ENCODE measurements around the gene ARHGAP21. TPM values are rescaled to one million over a fixed set of nuclear protein-coding genes. Genes with fewer than 3 reads are reported as not detected.
A peak's percentile ranks its signal among the peaks of the same experiment; 100 is the strongest.

ARHGAP21 gene
- total RNA-seq, 1 donor from 2014 or later: 108 TPM

DNA sequence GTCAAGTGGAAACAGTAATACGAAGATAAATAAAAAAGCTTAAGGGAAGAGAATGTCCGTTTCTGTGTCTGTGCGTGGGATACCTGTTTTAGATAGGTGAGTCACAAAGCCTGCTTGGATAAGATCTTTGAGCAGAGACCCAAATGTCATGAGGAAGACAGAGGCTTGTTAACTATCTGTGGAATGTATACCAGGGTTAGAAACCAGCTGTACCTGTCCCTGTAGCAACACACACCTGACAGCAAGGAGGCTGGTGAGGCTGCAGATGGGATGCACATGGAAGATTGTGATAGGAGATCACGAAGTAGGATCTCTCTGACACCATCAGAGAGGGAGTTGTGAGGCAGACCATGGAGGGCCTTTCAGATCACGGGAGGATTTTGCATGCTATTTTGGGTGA is 105.3 kb downstream of the ARHGAP21 start:
- Mint-ChIP-seq H3K4me1 (ENCODE audit: low read depth) (peaks cover 16% of the 10 kb centered on the region), H3K27ac (ENCODE audit: unreplicated experiment) (peak overlapping the region; percentile 4), H3K36me3 (ENCODE audit: low read depth) (peaks cover 20% of the 10 kb centered on the region), H3K4me3 (ENCODE audit: unreplicated experiment) (no peak overlapping the region), H3K27me3 (ENCODE audit: low read depth) (no peaks in the 10 kb centered on the region), H3K9me3 (ENCODE audit: low read depth) (no peaks in the 10 kb centered on the region)
- TF ChIP-seq, protein P1, sequence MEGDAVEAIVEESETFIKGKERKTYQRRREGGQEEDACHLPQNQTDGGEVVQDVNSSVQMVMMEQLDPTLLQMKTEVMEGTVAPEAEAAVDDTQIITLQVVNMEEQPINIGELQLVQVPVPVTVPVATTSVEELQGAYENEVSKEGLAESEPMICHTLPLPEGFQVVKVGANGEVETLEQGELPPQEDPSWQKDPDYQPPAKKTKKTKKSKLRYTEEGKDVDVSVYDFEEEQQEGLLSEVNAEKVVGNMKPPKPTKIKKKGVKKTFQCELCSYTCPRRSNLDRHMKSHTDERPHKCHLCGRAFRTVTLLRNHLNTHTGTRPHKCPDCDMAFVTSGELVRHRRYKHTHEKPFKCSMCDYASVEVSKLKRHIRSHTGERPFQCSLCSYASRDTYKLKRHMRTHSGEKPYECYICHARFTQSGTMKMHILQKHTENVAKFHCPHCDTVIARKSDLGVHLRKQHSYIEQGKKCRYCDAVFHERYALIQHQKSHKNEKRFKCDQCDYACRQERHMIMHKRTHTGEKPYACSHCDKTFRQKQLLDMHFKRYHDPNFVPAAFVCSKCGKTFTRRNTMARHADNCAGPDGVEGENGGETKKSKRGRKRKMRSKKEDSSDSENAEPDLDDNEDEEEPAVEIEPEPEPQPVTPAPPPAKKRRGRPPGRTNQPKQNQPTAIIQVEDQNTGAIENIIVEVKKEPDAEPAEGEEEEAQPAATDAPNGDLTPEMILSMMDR (IDR thresholded peaks at IDR 0.05): no peak
- DNase-seq (ENCODE audit: low spot score): no peak

DNA sequence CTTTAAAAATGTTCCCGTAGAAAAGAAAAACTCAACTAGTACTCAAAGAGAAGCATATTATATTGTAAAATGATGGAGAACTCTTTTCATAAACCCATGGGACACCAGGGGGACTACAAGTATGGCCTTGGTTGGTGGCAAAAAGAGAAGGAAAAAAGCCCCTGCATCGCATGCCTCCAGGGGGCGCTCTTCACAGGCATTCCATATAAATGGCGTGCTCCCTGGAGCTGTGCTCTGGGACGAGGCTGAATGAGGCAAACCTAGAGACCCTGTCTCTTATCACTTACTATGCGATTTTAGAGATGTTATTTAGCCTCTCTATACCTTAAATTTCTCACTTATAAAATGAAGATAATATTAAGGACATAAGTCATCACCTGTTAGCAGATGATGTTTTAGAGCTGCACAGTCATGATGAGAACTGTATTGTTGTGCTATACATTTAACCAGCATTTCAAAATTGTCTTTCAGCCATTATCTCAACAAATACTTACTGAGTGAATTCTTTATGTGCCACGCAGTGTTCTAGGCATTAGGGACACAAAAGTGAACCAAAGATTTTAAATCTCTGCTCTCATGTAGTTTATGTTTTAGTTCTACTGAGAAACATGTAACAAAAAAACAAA is 105.8 kb downstream of the ARHGAP21 start:
- no peak for DNase-seq (ENCODE audit: low spot score)
- Mint-ChIP-seq H3K9me3 (ENCODE audit: low read depth) (no peaks in the 10 kb centered on the region), H3K36me3 (ENCODE audit: low read depth) (peaks cover 20% of the 10 kb centered on the region), H3K27me3 (ENCODE audit: low read depth) (no peaks in the 10 kb centered on the region), H3K4me1 (ENCODE audit: low read depth) (peaks cover 12% of the 10 kb centered on the region), H3K27ac (ENCODE audit: unreplicated experiment) (no peak overlapping the region), H3K4me3 (ENCODE audit: unreplicated experiment) (no peak overlapping the region)
- TF ChIP-seq, protein P1 (IDR thresholded peaks at IDR 0.05): peak; percentile 88

DNA sequence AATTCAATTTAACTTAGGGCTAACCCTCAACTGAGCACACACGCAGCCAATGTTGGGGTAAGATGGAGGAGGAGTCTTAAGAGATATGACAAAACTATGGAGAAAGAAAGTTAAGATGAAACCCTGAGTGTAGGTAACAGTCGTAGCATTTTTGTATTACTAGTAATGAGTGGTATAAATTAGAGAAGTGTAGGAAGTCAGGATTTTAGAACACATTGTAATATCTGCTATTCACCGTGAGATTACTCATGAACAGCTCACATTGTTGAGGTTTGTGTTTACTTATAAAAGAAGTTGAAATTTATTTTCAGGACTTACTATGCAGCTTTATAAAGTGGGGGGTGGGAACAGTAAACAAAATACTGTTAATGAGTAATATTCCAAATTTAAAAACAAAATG is 107.2 kb downstream of the ARHGAP21 start:
- H3K27me3 Mint-ChIP-seq (ENCODE audit: low read depth): no peaks in the 10 kb centered on the region
- H3K4me1 Mint-ChIP-seq (ENCODE audit: low read depth): peaks cover 6% of the 10 kb centered on the region
- peaks cover 22% of the 10 kb centered on the region for H3K36me3 Mint-ChIP-seq (ENCODE audit: low read depth)
- no peaks in the 10 kb centered on the region for H3K9me3 Mint-ChIP-seq (ENCODE audit: low read depth)
- TF ChIP-seq, protein P1 (IDR thresholded peaks at IDR 0.05): no peak
- H3K27ac Mint-ChIP-seq (ENCODE audit: unreplicated experiment): no peak overlapping the region
- DNase-seq (ENCODE audit: low spot score): no peak
- H3K4me3 Mint-ChIP-seq (ENCODE audit: unreplicated experiment): no peak overlapping the region

DNA sequence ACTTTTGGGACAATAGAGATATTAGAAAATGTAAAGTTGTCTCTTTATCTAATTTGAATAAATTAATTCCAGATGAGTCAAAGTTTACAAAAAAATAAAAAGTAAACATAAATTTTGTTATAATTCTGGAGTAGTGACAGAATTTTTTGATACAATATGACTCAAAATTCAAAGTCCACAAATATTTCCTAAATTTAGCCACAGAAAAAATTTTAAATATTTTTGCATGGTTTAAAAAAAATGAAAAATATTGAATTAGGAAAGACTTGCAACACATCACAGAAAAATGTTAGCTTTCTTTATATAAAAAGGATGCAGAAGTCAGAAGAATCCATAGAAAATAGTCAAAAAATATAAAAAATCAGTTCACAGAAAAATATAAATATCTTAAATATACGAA is 117.7 kb downstream of the ARHGAP21 start:
- H3K27me3 Mint-ChIP-seq (ENCODE audit: low read depth): no peaks in the 10 kb centered on the region

DNA sequence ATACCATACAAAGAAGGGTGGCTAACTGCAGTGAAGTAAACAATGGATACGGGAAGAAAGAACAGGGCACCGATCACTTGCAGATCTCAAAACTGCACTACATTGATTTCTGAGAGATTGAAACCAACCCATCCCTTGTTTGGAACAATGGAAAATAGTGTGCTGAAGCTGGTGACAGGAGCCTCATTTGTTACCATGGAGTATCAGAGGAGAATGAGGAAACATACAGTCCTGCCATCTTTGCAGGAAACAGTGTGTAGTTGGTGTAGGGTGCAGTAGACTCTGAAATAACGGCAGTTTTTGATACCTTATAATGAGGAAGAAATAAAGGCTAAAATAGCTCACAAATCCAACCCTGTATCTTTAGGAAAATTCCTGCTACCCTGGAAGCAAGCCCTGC is 118.5 kb downstream of the ARHGAP21 start:
- no peak overlapping the region for H3K4me3 Mint-ChIP-seq (ENCODE audit: unreplicated experiment)
- H3K27ac Mint-ChIP-seq (ENCODE audit: unreplicated experiment): peak overlapping the region; percentile 6
- TF ChIP-seq, protein P1 (IDR thresholded peaks at IDR 0.05): no peak

More for the DNA sequence above, 117.7 kb downstream of the ARHGAP21 start:
- H3K9me3 Mint-ChIP-seq (ENCODE audit: low read depth): no peaks in the 10 kb centered on the region
- no peak for DNase-seq (ENCODE audit: low spot score)
- TF ChIP-seq, protein P1 (IDR thresholded peaks at IDR 0.05): no peak
- H3K4me3 Mint-ChIP-seq (ENCODE audit: unreplicated experiment): no peak overlapping the region
- no peak overlapping the region for H3K27ac Mint-ChIP-seq (ENCODE audit: unreplicated experiment)
- peaks cover 33% of the 10 kb centered on the region for H3K4me1 Mint-ChIP-seq (ENCODE audit: low read depth)
- peaks cover 23% of the 10 kb centered on the region for H3K36me3 Mint-ChIP-seq (ENCODE audit: low read depth)

More for the DNA sequence above, 118.5 kb downstream of the ARHGAP21 start:
- Mint-ChIP-seq H3K4me1 (ENCODE audit: low read depth) (peaks cover 33% of the 10 kb centered on the region), H3K36me3 (ENCODE audit: low read depth) (peaks cover 29% of the 10 kb centered on the region), H3K9me3 (ENCODE audit: low read depth) (no peaks in the 10 kb centered on the region), H3K27me3 (ENCODE audit: low read depth) (no peaks in the 10 kb centered on the region)
- no peak for DNase-seq (ENCODE audit: low spot score)
